GM18870 (cell line): ENCODE data around the gene NEK7.
A peak's percentile ranks its signal among the peaks of the same experiment; 100 is the strongest.

Source experiments
- ATAC-seq: cut with Tn5 transposase; IDR thresholded peaks from one replicate; pipeline ENCODE4 v1.9.1; 2021; ENCODE audit warnings: moderate library complexity; ENCODE audit not compliant: unreplicated experiment

Gene NEK7

GRCh38 chr1:198333744-198334143 lies 176.9 kb downstream of the NEK7 start:
- ATAC-seq: no peak

GRCh38 chr1:198335663-198336062 lies 178.9 kb downstream of the NEK7 start:
- ATAC-seq: no peak

- no peak for ATAC-seq
Measured at GRCh38 chr1:198337886-198338285, 181.1 kb downstream of the NEK7 start.

- ATAC-seq: no peak
Measured at GRCh38 chr1:198340139-198340538, 183.3 kb downstream of the NEK7 start.

GRCh38 chr1:198346178-198346577 lies 189.4 kb downstream of the NEK7 start:
- ATAC-seq: no peak

GRCh38 chr1:198350456-198350855 lies 193.7 kb downstream of the NEK7 start:
- no peak for ATAC-seq

GRCh38 chr1:198352975-198353695 lies 196.3 kb downstream of the NEK7 start:
- ATAC-seq: peak; percentile 94

- ATAC-seq: no peak
Measured at GRCh38 chr1:198357937-198358336, 201.1 kb downstream of the NEK7 start.

GRCh38 chr1:198359024-198359653 lies 202.3 kb downstream of the NEK7 start:
- no peak for ATAC-seq

GRCh38 chr1:198360208-198360729 lies 203.5 kb downstream of the NEK7 start:
- no peak for ATAC-seq

- no peak for ATAC-seq
Measured at GRCh38 chr1:198361237-198361767, 204.5 kb downstream of the NEK7 start.

GRCh38 chr1:198363625-198364151 lies 206.9 kb downstream of the NEK7 start:
- peak; percentile 84 for ATAC-seq

- ATAC-seq: no peak
Measured at GRCh38 chr1:198364471-198364870, 207.7 kb downstream of the NEK7 start.

- ATAC-seq: no peak
Measured at GRCh38 chr1:198367296-198367695, 210.5 kb downstream of the NEK7 start.

GRCh38 chr1:198370996-198371395 lies 214.2 kb downstream of the NEK7 start:
- no peak for ATAC-seq
